Activated effector memory CD4-positive, alpha-beta T cell treated with Interleukin-2 at 50 U/mL for 16 hours (primary cell): ENCODE results near the gene CRYBB1.

Source experiments
- DNase-seq: peaks from one replicate; pipeline ENCODE4 v3.0.0-alpha.2; 2020

CRYBB1 gene

GRCh38 chr22:26574001-26574723 is 43.7 kb downstream of the CRYBB1 start:
- DNase-seq, result no peak

- no peak for DNase-seq
Measured at GRCh38 chr22:26573026-26573662, 44.7 kb downstream of the CRYBB1 start.

- DNase-seq, result no peak
Measured at GRCh38 chr22:26570864-26571525, 46.8 kb downstream of the CRYBB1 start.

- no peak for DNase-seq
Measured at GRCh38 chr22:26570115-26570514, 47.7 kb downstream of the CRYBB1 start.

- DNase-seq, result no peak
Measured at GRCh38 chr22:26568207-26568706, 49.6 kb downstream of the CRYBB1 start.

- no peak for DNase-seq
Measured at GRCh38 chr22:26567610-26568009, 50.2 kb downstream of the CRYBB1 start.

GRCh38 chr22:26566994-26567393 is 50.8 kb downstream of the CRYBB1 start:
- DNase-seq, result no peak

GRCh38 chr22:26565889-26566288 is 51.9 kb downstream of the CRYBB1 start:
- DNase-seq, result no peak

- no peak for DNase-seq
Measured at GRCh38 chr22:26565181-26565580, 52.6 kb downstream of the CRYBB1 start.

GRCh38 chr22:26564672-26565071 is 53.2 kb downstream of the CRYBB1 start:
- DNase-seq, result no peak

- DNase-seq, result no peak
Measured at GRCh38 chr22:26564181-26564580, 53.6 kb downstream of the CRYBB1 start.

GRCh38 chr22:26563022-26563421 is 54.8 kb downstream of the CRYBB1 start:
- no peak for DNase-seq

- DNase-seq, result no peak
Measured at GRCh38 chr22:26561756-26562417, 55.9 kb downstream of the CRYBB1 start.

GRCh38 chr22:26559961-26560575 is 57.8 kb downstream of the CRYBB1 start:
- DNase-seq, result no peak

GRCh38 chr22:26558248-26558895 is 59.5 kb downstream of the CRYBB1 start:
- no peak for DNase-seq

- DNase-seq, result no peak
Measured at GRCh38 chr22:26556904-26557303, 60.9 kb downstream of the CRYBB1 start.

GRCh38 chr22:26555478-26555877 is 62.3 kb downstream of the CRYBB1 start:
- DNase-seq, result no peak

GRCh38 chr22:26554956-26555355 is 62.9 kb downstream of the CRYBB1 start:
- no peak for DNase-seq

- no peak for DNase-seq
Measured at GRCh38 chr22:26553056-26553752, 64.6 kb downstream of the CRYBB1 start.

GRCh38 chr22:26552466-26552865 is 65.4 kb downstream of the CRYBB1 start:
- no peak for DNase-seq

GRCh38 chr22:26551568-26551967 is 66.3 kb downstream of the CRYBB1 start:
- no peak for DNase-seq
